Endothelial cell (in vitro differentiated cells): ENCODE data around the gene SCD5. TPM values are rescaled to one million over a fixed set of nuclear protein-coding genes. Genes with fewer than 3 reads are reported as not detected.

Source experiments
- DNase-seq: peaks from one replicate; pipeline ENCODE4 v3.0.0; 2021; ENCODE audit warnings: low spot score
- H3K27ac Mint-ChIP-seq: one replicate; pipeline ENCODE4 v1.8.0; 2021; ENCODE audit warnings: mixed read lengths, inconsistent platforms; ENCODE audit not compliant: unreplicated experiment
- H3K27me3 Mint-ChIP-seq: one replicate; pipeline ENCODE4 v1.8.0; 2021; ENCODE audit warnings: mild to moderate bottlenecking, moderate library complexity, mixed read lengths, inconsistent platforms; ENCODE audit not compliant: unreplicated experiment
- H3K36me3 Mint-ChIP-seq: one replicate; pipeline ENCODE4 v1.8.0; 2021; ENCODE audit warnings: mild to moderate bottlenecking, low read depth, mixed read lengths, inconsistent platforms; ENCODE audit not compliant: unreplicated experiment
- H3K4me1 Mint-ChIP-seq: one replicate; pipeline ENCODE4 v1.8.0; 2021; ENCODE audit warnings: mild to moderate bottlenecking, mixed read lengths, inconsistent platforms; ENCODE audit not compliant: unreplicated experiment
- H3K4me3 Mint-ChIP-seq: one replicate; pipeline ENCODE4 v1.8.0; 2021; ENCODE audit warnings: mild to moderate bottlenecking, mixed read lengths, inconsistent platforms; ENCODE audit not compliant: unreplicated experiment
- H3K9me3 Mint-ChIP-seq: one replicate; pipeline ENCODE4 v1.8.0; 2021; ENCODE audit warnings: mixed read lengths, inconsistent platforms; ENCODE audit not compliant: unreplicated experiment
- CTCF ChIP-seq: fragments of 200-600 bp; sonication (generic); IDR thresholded peaks from one replicate; pipeline ENCODE4 v1.5.0; 2021; ENCODE audit warnings: antibody characterized with exemption; ENCODE audit not compliant: unreplicated experiment
- total RNA-seq: library from RNA; stranded (reverse); fragmentation: NEBNext Ultra II Directional; extraction: Animal tissue kit (Norgen Biotek cat#: 25700); gene quantifications from one replicate; pipeline ENCODE4 v1.2.1, GENCODE V29; 2021; ENCODE audit not compliant: unreplicated experiment

SCD5 gene
- total RNA-seq, 1 donor from 2014 or later = 0.38 TPM

GRCh38 chr4:82678051-82678450 is 120.5 kb downstream of the SCD5 start:
- no peak overlapping the region for H3K4me3 Mint-ChIP-seq
- no peaks in the 10 kb centered on the region for H3K9me3 Mint-ChIP-seq
- TF ChIP-seq CTCF = no peak
- no peaks in the 10 kb centered on the region for H3K36me3 Mint-ChIP-seq
- no peak overlapping the region for H3K27ac Mint-ChIP-seq
- DNase-seq = no peak
- H3K4me1 Mint-ChIP-seq = no peaks in the 10 kb centered on the region
- H3K27me3 Mint-ChIP-seq = no peaks in the 10 kb centered on the region

- DNase-seq = no peak
- no peak for TF ChIP-seq CTCF
- no peaks in the 10 kb centered on the region for H3K27me3 Mint-ChIP-seq
- H3K4me3 Mint-ChIP-seq = no peak overlapping the region
- no peaks in the 10 kb centered on the region for H3K4me1 Mint-ChIP-seq
- H3K36me3 Mint-ChIP-seq = no peaks in the 10 kb centered on the region
- H3K9me3 Mint-ChIP-seq = no peaks in the 10 kb centered on the region
- H3K27ac Mint-ChIP-seq = no peak overlapping the region
These were observed 121.3 kb downstream of the SCD5 start for GRCh38 chr4:82677327-82677726.

- no peak overlapping the region for H3K27ac Mint-ChIP-seq
- TF ChIP-seq CTCF = no peak
- no peaks in the 10 kb centered on the region for H3K36me3 Mint-ChIP-seq
- DNase-seq = no peak
- no peaks in the 10 kb centered on the region for H3K9me3 Mint-ChIP-seq
- peaks cover 1% of the 10 kb centered on the region for H3K27me3 Mint-ChIP-seq
- no peak overlapping the region for H3K4me3 Mint-ChIP-seq
- peaks cover 4% of the 10 kb centered on the region for H3K4me1 Mint-ChIP-seq
These were observed 130.7 kb downstream of the SCD5 start for GRCh38 chr4:82667761-82668480.

GRCh38 chr4:82666970-82667665 is 131.5 kb downstream of the SCD5 start:
- Mint-ChIP-seq H3K27me3 (peaks cover 1% of the 10 kb centered on the region), H3K9me3 (no peaks in the 10 kb centered on the region), H3K4me3 (no peak overlapping the region), H3K36me3 (no peaks in the 10 kb centered on the region), H3K4me1 (peaks cover 4% of the 10 kb centered on the region), H3K27ac (no peak overlapping the region)
- DNase-seq = no peak
- no peak for TF ChIP-seq CTCF
